PC-9 (cell line): ENCODE measurements around the gene BPIFB1. TPM values are rescaled to one million over a fixed set of nuclear protein-coding genes. Genes with fewer than 3 reads are reported as not detected.

ENCODE experiments used
- BruUV-seq: library from RNA; stranded (reverse); fragments of 400-500 nt; replicated peaks from 2 replicates; lab custom pipeline; 2021; lab: Mats Ljungman, UMichigan
- CTCF ChIA-PET: fragments of 300-600 bp; sonication (Branson Sonifier 250); formaldehyde crosslinking; loops from one replicate; lab custom pipeline; 2022; ENCODE audit warnings: antibody characterized with exemption; lab: Charles Lee
- POLR2A ChIA-PET: fragments of 300-600 bp; sonication (Branson Sonifier 250); formaldehyde crosslinking; loops from one replicate; lab custom pipeline; 2022; ENCODE audit warnings: antibody characterized with exemption; ENCODE audit not compliant: unreplicated experiment; lab: Charles Lee
- DNase-seq, 2 experiments: peaks; one replicate each; pipeline versions ENCODE4 v3.0.0 to v3.0.0-alpha.2; 2015 to 2022; ENCODE audit warnings: mixed read lengths in 1 of 2
- H2AFZ ChIP-seq: fragments of 200-600 bp; sonication (generic); 2 replicates; pipeline ENCODE4 v1.8.1; 2017; ENCODE audit warnings: antibody characterized with exemption
- H3F3A ChIP-seq: fragments of 200-600 bp; sonication (generic); 2 replicates; pipeline ENCODE4 v1.8.1; 2017; ENCODE audit warnings: antibody characterized with exemption, mild to moderate bottlenecking, low read depth; ENCODE audit not compliant: insufficient read depth
- H3K27ac ChIP-seq: fragments of 200-600 bp; sonication (generic); 2 replicates; pipeline ENCODE4 v1.6.1; 2016; ENCODE audit warnings: mixed run types
- H3K27me3 ChIP-seq: fragments of 200-600 bp; sonication (generic); 2 replicates; pipeline ENCODE4 v1.6.1; 2016; ENCODE audit warnings: low read depth, mixed run types; ENCODE audit not compliant: insufficient read depth
- H3K36me3 ChIP-seq: fragments of 200-600 bp; sonication (generic); 2 replicates; pipeline ENCODE4 v1.6.1; 2016; ENCODE audit warnings: low read depth, mixed run types
- H3K4me1 ChIP-seq: fragments of 200-600 bp; sonication (generic); replicated peaks from 2 replicates; pipeline ENCODE4 v1.6.1; 2016; ENCODE audit warnings: mixed run types; ENCODE audit not compliant: insufficient read depth
- H3K4me2 ChIP-seq: fragments of 200-600 bp; sonication (generic); 2 replicates; pipeline ENCODE4 v1.6.1; 2017; ENCODE audit warnings: mixed run types
- H3K4me3 ChIP-seq: fragments of 200-600 bp; sonication (generic); 2 replicates; pipeline ENCODE4 v1.6.1; 2016; ENCODE audit warnings: mixed run types
- H3K79me2 ChIP-seq: fragments of 200-600 bp; sonication (generic); 2 replicates; pipeline ENCODE4 v1.6.1; 2017; ENCODE audit warnings: low read depth, mixed run types
- H3K9me2 ChIP-seq: fragments of 200-600 bp; sonication (generic); 2 replicates; pipeline ENCODE4 v1.8.1; 2017; ENCODE audit warnings: mild to moderate bottlenecking; ENCODE audit not compliant: insufficient read depth
- H3K9me3 ChIP-seq: fragments of 200-600 bp; sonication (generic); 2 replicates; pipeline ENCODE4 v1.8.1; 2016; ENCODE audit warnings: low read depth; ENCODE audit not compliant: insufficient read depth
- H4K20me1 ChIP-seq: fragments of 200-600 bp; sonication (generic); 2 replicates; pipeline ENCODE4 v1.8.1; 2017; ENCODE audit not compliant: insufficient read depth
- CTCF ChIP-seq: fragments of 200-600 bp; sonication (generic); conservative IDR thresholded peaks from 2 replicates; pipeline ENCODE4 v1.6.1; 2017; ENCODE audit warnings: mixed run types, antibody characterized with exemption, mild to moderate bottlenecking, moderate library complexity
- EZH2 ChIP-seq: fragments of 200-600 bp; sonication (generic); IDR thresholded peaks from 2 replicates; pipeline ENCODE4 v1.8.0; 2017; ENCODE audit warnings: antibody characterized with exemption, low read depth
- intact Hi-C: fragments of 100-400 bp; cut with micrococcal nuclease; formaldehyde crosslinking; loops from one replicate; pipeline ENCODE4 v1.10.0; 2022; ENCODE audit not compliant: unreplicated experiment
- total RNA-seq: library from RNA; stranded (reverse); gene quantifications from 2 replicates; pipeline ENCODE4 v1.2.3, GENCODE V29; 2021

BPIFB1 gene
- total RNA-seq, 1 experiment from 2014 or later: not detected

- H3F3A ChIP-seq: no peaks in the 10 kb centered on the region
- BruUV-seq: no TSS peak
- H3K79me2 ChIP-seq: no peaks in the 10 kb centered on the region
- H3K9me3 ChIP-seq: no peaks in the 10 kb centered on the region
- no peak overlapping the region for H2AFZ ChIP-seq
- no peaks in the 10 kb centered on the region for H4K20me1 ChIP-seq
- peaks cover 47% of the 10 kb centered on the region for H3K27me3 ChIP-seq
- no peaks in the 10 kb centered on the region for H3K4me1 ChIP-seq
- no peak for DNase-seq
- no peak overlapping the region for H3K4me3 ChIP-seq
- no peaks in the 10 kb centered on the region for H3K36me3 ChIP-seq
- POLR2A ChIA-PET: no interaction called here
- TF ChIP-seq EZH2 (no peak), CTCF (no peak)
- intact Hi-C loops: no loop called here
- no peak overlapping the region for H3K4me2 ChIP-seq
- H3K27ac ChIP-seq: no peak overlapping the region
- CTCF ChIA-PET: no interaction called here
- H3K9me2 ChIP-seq: no peaks in the 10 kb centered on the region
These were observed 50.6 kb downstream of the BPIFB1 start for GRCh38 chr20:33333616-33334015.

GRCh38 chr20:33334111-33334510, 51.1 kb downstream of the BPIFB1 start:
- no peak for DNase-seq
- Histone ChIP-seq H3K4me2 (no peak overlapping the region), H3K4me3 (no peak overlapping the region), H3K27ac (no peak overlapping the region), H3K36me3 (no peaks in the 10 kb centered on the region), H4K20me1 (no peaks in the 10 kb centered on the region), H3F3A (no peaks in the 10 kb centered on the region), H3K79me2 (no peaks in the 10 kb centered on the region), H3K9me3 (no peaks in the 10 kb centered on the region), H3K27me3 (peaks cover 42% of the 10 kb centered on the region), H3K4me1 (no peaks in the 10 kb centered on the region), H2AFZ (no peak overlapping the region), H3K9me2 (no peaks in the 10 kb centered on the region)
- ChIA-PET CTCF (no interaction called here), POLR2A (no interaction called here)
- no TSS peak for BruUV-seq
- TF ChIP-seq EZH2 (no peak), CTCF (no peak)
- intact Hi-C loops: no loop called here

- peaks cover 20% of the 10 kb centered on the region for H3K27me3 ChIP-seq
- H3K4me3 ChIP-seq: no peak overlapping the region
- no peaks in the 10 kb centered on the region for H3K9me3 ChIP-seq
- H3K36me3 ChIP-seq: no peaks in the 10 kb centered on the region
- no peaks in the 10 kb centered on the region for H3F3A ChIP-seq
- POLR2A ChIA-PET: no interaction called here
- no peaks in the 10 kb centered on the region for H3K9me2 ChIP-seq
- no peak overlapping the region for H3K27ac ChIP-seq
- no peak overlapping the region for H2AFZ ChIP-seq
- H4K20me1 ChIP-seq: no peaks in the 10 kb centered on the region
- CTCF ChIA-PET: no interaction called here
- no peaks in the 10 kb centered on the region for H3K4me1 ChIP-seq
- TF ChIP-seq CTCF (no peak), EZH2 (no peak)
- H3K4me2 ChIP-seq: no peak overlapping the region
- intact Hi-C loops: no loop called here
- no peaks in the 10 kb centered on the region for H3K79me2 ChIP-seq
- no TSS peak for BruUV-seq
- DNase-seq: no peak
These were observed 53.4 kb downstream of the BPIFB1 start for GRCh38 chr20:33336375-33336774.
